BJ (cell line): ENCODE data around the gene NEURL3. TPM values are rescaled to one million over a fixed set of nuclear protein-coding genes. Genes with fewer than 3 reads are reported as not detected.

Source experiments
- CTCF ChIA-PET: fragments of 350-600 bp; formaldehyde crosslinking; extraction: SDS; loops from one replicate; lab custom pipeline; 2021; ENCODE audit warnings: antibody characterized with exemption, inconsistent platforms; lab: Yijun Ruan, JAX
- POLR2A ChIA-PET: fragments of 300-600 bp; sonication (Branson Sonifier 250); formaldehyde crosslinking; extraction: SDS; loops from one replicate; lab custom pipeline; 2021; ENCODE audit warnings: antibody characterized with exemption; lab: Charles Lee
- DNase-seq: peaks from one replicate; pipeline ENCODE4 v3.0.0-alpha.2; 2011; ENCODE audit warnings: low read depth
- H3K27me3 ChIP-seq: 2 replicates; pipeline ENCODE4 v1.6.0; 2011; ENCODE audit warnings: low read length; ENCODE audit not compliant: control insufficient read depth, insufficient read depth
- H3K36me3 ChIP-seq: 2 replicates; pipeline ENCODE4 v1.5.1; 2011; ENCODE audit warnings: low read length; ENCODE audit not compliant: control insufficient read depth, insufficient read depth
- H3K4me3 ChIP-seq: 2 replicates; pipeline ENCODE4 v1.5.1; 2011; ENCODE audit warnings: low read depth, mild to moderate bottlenecking, control low read depth, low read length
- CTCF ChIP-seq: IDR thresholded peaks from 2 replicates; pipeline ENCODE4 v1.5.1; 2011; ENCODE audit warnings: low read depth, mild to moderate bottlenecking, control low read depth, inconsistent platforms, low read length, moderate library complexity; ENCODE audit not compliant: insufficient read depth
- polyA plus RNA-seq: library from polyadenylated mRNA; depleted of rRNA; stranded (reverse); fragments of >200 nt; gene quantifications from 2 replicates; pipeline ENCODE4 v1.2.3, GENCODE V29; 2011

NEURL3 gene
- polyA plus RNA-seq, 1 experiment = not detected

- no peak for DNase-seq
- peaks cover 19% of the 10 kb centered on the region for H3K27me3 ChIP-seq
- ChIA-PET POLR2A (no interaction called here), CTCF (interaction anchor here (1.0 to 1.6 kb wide), 3 partner anchors 10 to 511 kb away, joined by 3 to 4 read pairs (median 3); no protein-coding TSS in a partner anchor)
- TF ChIP-seq CTCF = no peak
- H3K36me3 ChIP-seq = no peaks in the 10 kb centered on the region
- H3K4me3 ChIP-seq = no peak overlapping the region
These were observed 1.4 kb downstream of the NEURL3 start for GRCh38 chr2:96503637-96504243.

GRCh38 chr2:96502891-96503636 lies 2.1 kb downstream of the NEURL3 start:
- POLR2A ChIA-PET = no interaction called here
- H3K27me3 ChIP-seq = peaks cover 19% of the 10 kb centered on the region
- no peak for TF ChIP-seq CTCF
- H3K4me3 ChIP-seq = no peak overlapping the region
- CTCF ChIA-PET = interaction anchor here (1.0 to 1.6 kb wide), 3 partner anchors 10 to 510 kb away, joined by 3 to 4 read pairs (median 3); no protein-coding TSS in a partner anchor
- H3K36me3 ChIP-seq = no peaks in the 10 kb centered on the region
- no peak for DNase-seq

GRCh38 chr2:96501886-96502810 lies 3.0 kb downstream of the NEURL3 start:
- no peak overlapping the region for H3K4me3 ChIP-seq
- no peaks in the 10 kb centered on the region for H3K36me3 ChIP-seq
- DNase-seq = no peak
- CTCF ChIA-PET = no interaction called here
- peaks cover 19% of the 10 kb centered on the region for H3K27me3 ChIP-seq
- POLR2A ChIA-PET = no interaction called here
- TF ChIP-seq CTCF = no peak

- ChIA-PET CTCF (no interaction called here), POLR2A (no interaction called here)
- no peak overlapping the region for H3K4me3 ChIP-seq
- TF ChIP-seq CTCF = no peak
- no peaks in the 10 kb centered on the region for H3K36me3 ChIP-seq
- DNase-seq = no peak
- H3K27me3 ChIP-seq = peaks cover 24% of the 10 kb centered on the region
These were observed 3.7 kb downstream of the NEURL3 start for GRCh38 chr2:96501471-96501874.
